Activated effector memory CD4-positive, alpha-beta T cell treated with Interleukin-2 at 50 U/mL for 16 hours (primary cell): ENCODE measurements around the gene FGD3.
"Not testable (repeated sequence)": the region's sequence is repeated elsewhere in the genome, so short reads cannot be mapped to it uniquely, and the experiment has no call there.

Experiments
- DNase-seq: peaks from one replicate; pipeline ENCODE4 v3.0.0-alpha.2; 2020

Gene FGD3

GRCh38 chr9:92947268-92948037 lies at the start of gene FGD3:
Gene FGD3, plus strand, starts transcription at chr9:92947523. Its CDS starts 28,734 bp downstream, at chr9:92976257.
- DNase-seq, result peak; percentile 47

- not testable (repeated sequence) for DNase-seq
These were observed 42.2 kb upstream of the FGD3 start for GRCh38 chr9:92905137-92905536.

GRCh38 chr9:92911511-92912475 lies 35.5 kb upstream of the FGD3 start:
- no peak for DNase-seq

- DNase-seq, result no peak
These were observed 30.0 kb upstream of the FGD3 start for GRCh38 chr9:92917176-92917800.

GRCh38 chr9:92920437-92920836 lies 26.9 kb upstream of the FGD3 start:
- DNase-seq, result no peak

GRCh38 chr9:92931606-92932005 lies 15.7 kb upstream of the FGD3 start:
- no peak for DNase-seq

- no peak for DNase-seq
These were observed 13.0 kb upstream of the FGD3 start for GRCh38 chr9:92934321-92934720.

- DNase-seq, result no peak
These were observed 9.3 kb upstream of the FGD3 start for GRCh38 chr9:92938025-92938424.

- DNase-seq, result no peak
These were observed 5.5 kb upstream of the FGD3 start for GRCh38 chr9:92941861-92942260.

GRCh38 chr9:92942688-92943616 lies 4.4 kb upstream of the FGD3 start:
- DNase-seq, result no peak

- DNase-seq, result no peak
These were observed 2.4 kb upstream of the FGD3 start for GRCh38 chr9:92944921-92945320.

- no peak for DNase-seq
These were observed 1.5 kb upstream of the FGD3 start for GRCh38 chr9:92945796-92946195.

- no peak for DNase-seq
These were observed 763 bp downstream of the FGD3 start for GRCh38 chr9:92948038-92948534.

- no peak for DNase-seq
These were observed 1.3 kb downstream of the FGD3 start for GRCh38 chr9:92948632-92949031.

GRCh38 chr9:92949266-92949982 lies 2.1 kb downstream of the FGD3 start:
- no peak for DNase-seq

GRCh38 chr9:92950359-92950955 lies 3.1 kb downstream of the FGD3 start:
- no peak for DNase-seq

GRCh38 chr9:92952906-92953610 lies 5.7 kb downstream of the FGD3 start:
- DNase-seq, result no peak

GRCh38 chr9:92954049-92954861 lies 6.9 kb downstream of the FGD3 start:
- DNase-seq, result peak; percentile 81

GRCh38 chr9:92954886-92955285 lies 7.6 kb downstream of the FGD3 start:
- DNase-seq, result no peak
